Activated CD4-positive, alpha-beta T cell treated with anti-CD3 and anti-CD28 coated beads, Interleukin-2, amount 10 ng/mL, durations not matched to agents 7 days and 5 days (primary cell): ENCODE measurements around the gene CCDC149. TPM values are rescaled to one million over a fixed set of nuclear protein-coding genes. Genes with fewer than 3 reads are reported as not detected.

Source experiments
- CTCF ChIA-PET: fragments of 350-600 bp; sonication (Branson Sonifier 250); formaldehyde crosslinking; loops from one replicate; lab custom pipeline; 2021; ENCODE audit warnings: antibody characterized with exemption; lab: Charles Lee
- POLR2A ChIA-PET: fragments of 350-600 bp; sonication (Branson Sonifier 250); formaldehyde crosslinking; loops from one replicate; lab custom pipeline; 2021; ENCODE audit warnings: antibody characterized with exemption; lab: Charles Lee
- DNase-seq: peaks from one replicate; pipeline ENCODE4 v3.0.0-alpha.2; 2020
- H3K27ac Mint-ChIP-seq: one replicate; pipeline ENCODE4 v1.8.0; 2021; ENCODE audit warnings: mild to moderate bottlenecking, moderate library complexity, mixed read lengths
- H3K27me3 Mint-ChIP-seq: one replicate; pipeline ENCODE4 v1.8.0; 2021; ENCODE audit warnings: mixed read lengths
- H3K36me3 Mint-ChIP-seq: one replicate; pipeline ENCODE4 v1.8.0; 2021; ENCODE audit warnings: low read depth, mixed read lengths
- H3K4me1 Mint-ChIP-seq: one replicate; pipeline ENCODE4 v1.8.0; 2021; ENCODE audit warnings: mixed read lengths
- H3K4me3 Mint-ChIP-seq: one replicate; pipeline ENCODE4 v1.8.0; 2021; ENCODE audit warnings: mild to moderate bottlenecking, moderate library complexity, mixed read lengths
- H3K9me3 Mint-ChIP-seq: one replicate; pipeline ENCODE4 v1.8.0; 2021; ENCODE audit warnings: mixed read lengths
- total RNA-seq, 2 experiments: library from RNA; stranded (reverse); gene quantifications; one replicate each; pipeline ENCODE4 v1.2.3, GENCODE V29; 2021

Gene CCDC149
- total RNA-seq, 2 experiments from 2014 or later, result not detected

DNA sequence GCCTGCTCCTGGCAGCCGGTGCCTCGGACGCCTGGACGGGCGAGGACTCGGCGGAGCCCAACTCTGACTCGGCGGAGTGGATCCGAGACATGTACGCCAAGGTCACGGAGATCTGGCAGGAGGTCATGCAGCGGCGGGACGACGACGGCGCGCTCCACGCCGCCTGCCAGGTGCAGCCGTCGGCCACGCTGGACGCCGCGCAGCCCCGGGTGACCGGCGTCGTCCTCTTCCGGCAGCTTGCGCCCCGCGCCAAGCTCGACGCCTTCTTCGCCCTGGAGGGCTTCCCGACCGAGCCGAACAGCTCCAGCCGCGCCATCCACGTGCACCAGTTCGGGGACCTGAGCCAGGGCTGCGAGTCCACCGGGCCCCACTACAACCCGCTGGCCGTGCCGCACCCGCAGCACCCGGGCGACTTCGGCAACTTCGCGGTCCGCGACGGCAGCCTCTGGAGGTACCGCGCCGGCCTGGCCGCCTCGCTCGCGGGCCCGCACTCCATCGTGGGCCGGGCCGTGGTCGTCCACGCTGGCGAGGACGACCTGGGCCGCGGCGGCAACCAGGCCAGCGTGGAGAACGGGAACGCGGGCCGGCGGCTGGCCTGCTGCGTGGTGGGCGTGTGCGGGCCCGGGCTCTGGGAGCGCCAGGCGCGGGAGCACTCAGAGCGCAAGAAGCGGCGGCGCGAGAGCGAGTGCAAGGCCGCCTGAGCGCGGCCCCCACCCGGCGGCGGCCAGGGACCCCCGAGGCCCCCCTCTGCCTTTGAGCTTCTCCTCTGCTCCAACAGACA lies 113.1 kb downstream of the CCDC149 start:
- CTCF ChIA-PET, result no interaction called here
- Mint-ChIP-seq H3K4me1 (no peaks in the 10 kb centered on the region), H3K27ac (no peak overlapping the region), H3K9me3 (no peaks in the 10 kb centered on the region), H3K36me3 (no peaks in the 10 kb centered on the region), H3K27me3 (peaks cover 36% of the 10 kb centered on the region), H3K4me3 (no peak overlapping the region)
- POLR2A ChIA-PET, result no interaction called here
- no peak for DNase-seq

DNA sequence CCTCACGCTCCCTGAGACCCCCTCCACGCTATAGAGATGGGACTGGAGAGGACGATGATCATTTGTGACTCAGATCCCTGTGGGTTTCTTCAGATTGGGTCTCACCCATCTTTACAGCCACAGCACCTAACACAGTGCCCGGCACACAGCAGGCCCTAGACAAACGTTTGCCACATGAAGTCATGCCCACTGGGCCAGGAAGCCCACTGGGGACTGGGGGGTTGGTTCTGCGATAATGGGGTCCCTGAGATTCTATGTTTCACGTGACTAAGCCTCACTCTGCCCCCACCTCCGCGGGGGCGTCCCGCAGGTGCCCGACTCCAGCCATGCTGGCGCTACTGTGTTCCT lies 113.7 kb downstream of the CCDC149 start:
- ChIA-PET CTCF (no interaction called here), POLR2A (no interaction called here)
- no peaks in the 10 kb centered on the region for H3K4me1 Mint-ChIP-seq
- no peak overlapping the region for H3K27ac Mint-ChIP-seq
- no peaks in the 10 kb centered on the region for H3K9me3 Mint-ChIP-seq
- peaks cover 36% of the 10 kb centered on the region for H3K27me3 Mint-ChIP-seq
- H3K4me3 Mint-ChIP-seq, result no peak overlapping the region
- no peaks in the 10 kb centered on the region for H3K36me3 Mint-ChIP-seq
- no peak for DNase-seq

- no peaks in the 10 kb centered on the region for H3K36me3 Mint-ChIP-seq
- no peaks in the 10 kb centered on the region for H3K9me3 Mint-ChIP-seq
- ChIA-PET POLR2A (no interaction called here), CTCF (no interaction called here)
- no peak overlapping the region for H3K27ac Mint-ChIP-seq
- H3K4me1 Mint-ChIP-seq, result no peaks in the 10 kb centered on the region
- no peak for DNase-seq
- peaks cover 34% of the 10 kb centered on the region for H3K27me3 Mint-ChIP-seq
- H3K4me3 Mint-ChIP-seq, result no peak overlapping the region
Measured at GRCh38 chr4:24798036-24798610, 114.7 kb downstream of the CCDC149 start.

DNA sequence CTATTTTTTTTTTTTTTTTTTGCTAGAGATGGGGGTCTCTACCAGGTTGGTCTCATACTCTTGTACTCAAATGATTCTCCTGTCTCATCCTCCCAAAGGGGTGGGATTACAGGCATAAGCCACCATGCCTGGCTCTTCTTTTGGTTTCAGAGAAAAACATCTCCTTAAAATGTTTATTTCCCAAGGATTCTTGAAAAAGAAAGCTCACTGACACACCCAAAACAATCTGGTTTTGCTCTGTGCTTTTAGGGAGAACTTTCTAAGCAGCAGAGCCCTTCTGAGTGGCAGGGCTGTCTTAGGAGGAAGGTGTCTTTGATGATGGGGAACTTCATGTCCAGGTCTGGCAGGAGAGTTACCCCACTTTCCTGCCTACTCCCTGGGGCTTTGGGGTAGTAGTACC lies 116.2 kb downstream of the CCDC149 start:
- POLR2A ChIA-PET, result no interaction called here
- H3K9me3 Mint-ChIP-seq, result no peaks in the 10 kb centered on the region

DNA sequence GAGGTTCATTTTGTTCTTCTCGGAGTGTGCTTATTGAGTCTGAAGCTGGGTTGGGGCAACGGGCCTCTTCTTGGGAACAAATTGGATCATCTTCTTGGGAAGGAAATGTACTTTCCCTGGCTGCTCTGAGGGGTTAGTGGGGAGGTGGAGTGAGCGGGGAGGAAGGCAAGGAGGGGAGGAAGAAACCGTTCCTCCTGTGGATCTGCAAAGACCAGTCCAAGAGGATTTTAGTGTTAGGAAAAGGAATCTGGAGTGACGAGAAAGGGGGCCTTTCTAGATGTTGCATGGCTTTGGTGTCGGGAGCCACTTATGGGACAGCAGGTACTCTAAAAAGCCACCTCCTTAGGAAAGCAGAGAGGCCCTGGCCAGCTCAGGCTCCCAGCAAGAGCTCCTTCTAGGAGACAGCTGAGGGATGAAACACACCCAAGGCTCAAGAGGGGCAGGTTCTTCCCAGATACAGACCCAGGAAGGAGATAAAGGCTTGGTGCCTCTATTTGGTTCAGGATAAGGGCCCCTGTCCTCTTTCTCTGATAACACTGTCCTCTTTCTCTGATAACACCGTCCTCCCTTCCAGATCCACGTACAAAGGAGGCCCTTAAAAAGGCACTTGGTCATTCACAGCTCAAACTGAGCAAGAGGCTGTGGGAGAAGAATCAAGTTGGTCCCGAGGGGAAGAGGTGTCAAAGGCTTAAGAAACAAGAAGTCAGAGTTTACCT lies 117.0 kb downstream of the CCDC149 start:
- Mint-ChIP-seq H3K27me3 (peaks cover 20% of the 10 kb centered on the region), H3K4me3 (no peak overlapping the region), H3K4me1 (no peaks in the 10 kb centered on the region), H3K27ac (no peak overlapping the region), H3K9me3 (no peaks in the 10 kb centered on the region), H3K36me3 (no peaks in the 10 kb centered on the region)
- no peak for DNase-seq
- POLR2A ChIA-PET, result no interaction called here
- CTCF ChIA-PET, result interaction anchor here (0.7 kb wide), 1 partner anchor 16 kb away, joined by 3 read pairs; no protein-coding TSS in a partner anchor

More for the DNA sequence above, 116.2 kb downstream of the CCDC149 start:
- H3K4me1 Mint-ChIP-seq, result no peaks in the 10 kb centered on the region
- H3K36me3 Mint-ChIP-seq, result no peaks in the 10 kb centered on the region
- peaks cover 28% of the 10 kb centered on the region for H3K27me3 Mint-ChIP-seq
- DNase-seq, result no peak
- H3K27ac Mint-ChIP-seq, result no peak overlapping the region
- CTCF ChIA-PET, result no interaction called here
- H3K4me3 Mint-ChIP-seq, result no peak overlapping the region

DNA sequence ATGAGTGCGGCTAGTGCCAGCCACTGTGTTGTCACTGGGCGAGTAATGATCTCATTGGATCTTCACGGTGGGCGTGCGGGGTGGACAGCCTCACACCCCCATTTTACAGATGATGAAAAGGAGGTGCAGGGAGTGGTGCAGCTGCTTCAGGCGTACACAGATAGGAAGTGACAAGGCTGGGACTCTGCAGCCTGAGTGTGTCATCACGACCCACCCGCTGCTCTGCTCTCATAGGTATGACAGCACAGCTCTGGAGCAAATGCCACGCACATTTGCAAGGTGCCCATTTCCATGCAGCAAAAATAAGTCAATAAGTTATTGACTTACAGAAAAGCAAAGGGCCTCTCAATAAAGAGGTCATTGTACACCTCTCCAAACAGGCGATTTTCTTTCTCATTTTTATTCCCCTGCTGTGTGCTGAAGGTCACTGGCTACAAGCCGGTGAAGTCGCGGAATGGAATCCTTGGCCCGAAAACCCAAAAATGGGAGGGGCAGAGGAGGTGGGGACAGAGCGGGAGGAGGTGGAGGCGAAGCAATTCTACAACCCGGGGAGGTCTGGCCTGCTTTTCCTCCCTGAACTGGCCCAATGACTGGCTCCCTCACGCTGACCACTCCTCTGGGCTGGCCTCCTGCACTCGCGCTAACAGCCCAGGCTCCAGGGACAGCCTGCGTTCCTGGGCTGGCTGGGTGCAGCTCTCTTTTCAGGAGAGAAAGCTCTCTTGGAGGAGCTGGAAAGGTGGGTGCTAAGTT lies 117.8 kb downstream of the CCDC149 start, which contains the start of gene SOD3:
Gene SOD3 (plus strand): TSS at position 658 of the 750 bp plus-strand sequence. CDS start 3,949 bp downstream, outside the sequence.
- no peak within 1 kb of the TSS for H3K27ac Mint-ChIP-seq
- H3K36me3 Mint-ChIP-seq, result no peaks in the 10 kb centered on the region
- H3K4me1 Mint-ChIP-seq, result no peaks in the 10 kb centered on the region
- no peak within 1 kb of the TSS for H3K4me3 Mint-ChIP-seq
- peaks cover 14% of the 10 kb centered on the region for H3K27me3 Mint-ChIP-seq
- POLR2A ChIA-PET, result no interaction called here
- DNase-seq, result no peak
- CTCF ChIA-PET, result no interaction called here
- H3K9me3 Mint-ChIP-seq, result no peaks in the 10 kb centered on the region

DNA sequence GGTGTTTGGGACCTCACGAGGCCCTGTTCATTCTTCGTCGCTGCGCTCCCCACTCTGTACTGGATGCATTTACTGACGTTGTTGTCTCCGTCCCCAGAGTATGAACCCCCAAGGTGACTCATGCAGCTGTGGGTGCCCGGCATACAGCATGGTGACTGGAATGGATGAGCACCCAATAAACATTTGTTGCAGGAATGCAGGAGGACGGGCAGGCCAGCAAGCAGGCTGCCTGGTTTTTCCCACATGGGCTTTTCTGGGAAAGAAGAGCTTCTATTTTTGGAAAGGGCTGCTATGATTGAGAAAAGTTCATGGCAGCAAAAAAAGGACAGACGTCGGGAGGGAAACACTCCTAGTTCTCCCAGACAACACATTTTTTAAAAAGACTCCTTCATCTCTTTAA lies 118.4 kb downstream of the CCDC149 start:
- POLR2A ChIA-PET, result no interaction called here
- CTCF ChIA-PET, result no interaction called here
- Mint-ChIP-seq H3K27ac (no peak overlapping the region), H3K4me1 (no peaks in the 10 kb centered on the region), H3K9me3 (no peaks in the 10 kb centered on the region), H3K36me3 (no peaks in the 10 kb centered on the region), H3K4me3 (no peak overlapping the region), H3K27me3 (peaks cover 14% of the 10 kb centered on the region)
- no peak for DNase-seq

DNA sequence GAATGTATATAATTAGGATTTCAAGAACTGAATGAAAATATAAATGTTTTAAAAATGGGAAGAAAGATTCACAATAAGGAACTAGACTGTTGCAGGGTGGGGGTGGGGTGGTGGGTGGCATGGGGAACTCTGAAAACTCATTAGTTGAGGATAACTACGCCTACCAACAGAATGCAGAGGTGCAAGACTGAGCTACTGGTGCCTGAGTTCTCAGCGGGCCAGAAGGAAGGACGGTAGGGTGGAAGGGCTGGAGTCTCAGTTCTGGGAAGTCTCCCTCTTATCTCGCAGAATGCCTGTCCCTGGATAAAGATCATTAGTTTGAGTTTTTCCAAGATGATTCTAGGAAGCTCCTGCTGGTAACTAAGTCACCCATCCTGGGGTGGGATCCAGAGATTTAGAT lies 118.8 kb downstream of the CCDC149 start:
- no peak overlapping the region for H3K4me3 Mint-ChIP-seq
- DNase-seq, result no peak
- peaks cover 12% of the 10 kb centered on the region for H3K27me3 Mint-ChIP-seq
- no peaks in the 10 kb centered on the region for H3K36me3 Mint-ChIP-seq
- CTCF ChIA-PET, result no interaction called here
- no peaks in the 10 kb centered on the region for H3K9me3 Mint-ChIP-seq
- POLR2A ChIA-PET, result no interaction called here
- H3K4me1 Mint-ChIP-seq, result no peaks in the 10 kb centered on the region
- no peak overlapping the region for H3K27ac Mint-ChIP-seq

- H3K9me3 Mint-ChIP-seq, result no peaks in the 10 kb centered on the region
Measured at GRCh38 chr4:24793219-24794005, 119.4 kb downstream of the CCDC149 start.

GRCh38 chr4:24792552-24792951 lies 120.3 kb downstream of the CCDC149 start:
- Mint-ChIP-seq H3K36me3 (no peaks in the 10 kb centered on the region), H3K4me3 (no peak overlapping the region), H3K9me3 (no peaks in the 10 kb centered on the region), H3K27me3 (no peaks in the 10 kb centered on the region), H3K4me1 (no peaks in the 10 kb centered on the region), H3K27ac (no peak overlapping the region)
- ChIA-PET CTCF (no interaction called here), POLR2A (no interaction called here)
- no peak for DNase-seq

More at GRCh38 chr4:24793219-24794005, 119.4 kb downstream of the CCDC149 start:
- ChIA-PET POLR2A (no interaction called here), CTCF (no interaction called here)
- Mint-ChIP-seq H3K27me3 (peaks cover 6% of the 10 kb centered on the region), H3K27ac (no peak overlapping the region), H3K4me1 (no peaks in the 10 kb centered on the region), H3K36me3 (no peaks in the 10 kb centered on the region), H3K4me3 (no peak overlapping the region)
- DNase-seq, result no peak

DNA sequence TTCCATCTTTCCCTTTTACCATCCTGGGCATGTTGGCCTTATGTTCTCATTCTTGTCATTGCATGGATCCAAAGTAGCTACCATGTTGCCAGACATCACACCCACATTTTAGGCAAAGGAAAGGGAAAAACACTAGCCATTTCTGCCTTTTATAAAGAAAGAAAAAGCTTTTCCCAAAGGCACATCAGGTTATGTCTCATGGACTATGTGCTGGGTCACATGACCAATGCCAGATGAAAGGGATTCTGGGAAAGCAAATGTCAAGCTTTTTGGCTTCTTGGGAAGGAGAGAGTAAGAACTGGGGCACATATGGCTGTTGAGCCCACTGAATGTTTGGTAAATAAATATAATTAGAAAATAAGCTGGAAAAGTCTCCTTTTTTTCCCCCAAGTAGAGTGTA lies 121.8 kb downstream of the CCDC149 start:
- Mint-ChIP-seq H3K27me3 (no peaks in the 10 kb centered on the region), H3K4me1 (no peaks in the 10 kb centered on the region), H3K36me3 (no peaks in the 10 kb centered on the region), H3K4me3 (no peak overlapping the region), H3K27ac (no peak overlapping the region), H3K9me3 (no peaks in the 10 kb centered on the region)
- CTCF ChIA-PET, result no interaction called here
- POLR2A ChIA-PET, result no interaction called here
- no peak for DNase-seq

- no peak for DNase-seq
- H3K4me1 Mint-ChIP-seq, result no peaks in the 10 kb centered on the region
- ChIA-PET CTCF (no interaction called here), POLR2A (no interaction called here)
- no peak overlapping the region for H3K4me3 Mint-ChIP-seq
- no peaks in the 10 kb centered on the region for H3K36me3 Mint-ChIP-seq
- no peaks in the 10 kb centered on the region for H3K27me3 Mint-ChIP-seq
- no peaks in the 10 kb centered on the region for H3K9me3 Mint-ChIP-seq
- H3K27ac Mint-ChIP-seq, result no peak overlapping the region
Measured at GRCh38 chr4:24783506-24783905, 129.3 kb downstream of the CCDC149 start.
